GM20000 (cell line): ENCODE results near the gene RPL14.

Experiments
- DNase-seq: peaks from one replicate; pipeline ENCODE4 v3.0.0; 2012; ENCODE audit warnings: low spot score
- TF ChIP-seq, protein P1 (sequence below): IDR thresholded peaks from 2 replicates; pipeline ENCODE4 v1.5.1; 2012; ENCODE audit warnings: mild to moderate bottlenecking, control low read depth; ENCODE audit errors: extremely low read depth, missing control alignments

RPL14 gene

DNA sequence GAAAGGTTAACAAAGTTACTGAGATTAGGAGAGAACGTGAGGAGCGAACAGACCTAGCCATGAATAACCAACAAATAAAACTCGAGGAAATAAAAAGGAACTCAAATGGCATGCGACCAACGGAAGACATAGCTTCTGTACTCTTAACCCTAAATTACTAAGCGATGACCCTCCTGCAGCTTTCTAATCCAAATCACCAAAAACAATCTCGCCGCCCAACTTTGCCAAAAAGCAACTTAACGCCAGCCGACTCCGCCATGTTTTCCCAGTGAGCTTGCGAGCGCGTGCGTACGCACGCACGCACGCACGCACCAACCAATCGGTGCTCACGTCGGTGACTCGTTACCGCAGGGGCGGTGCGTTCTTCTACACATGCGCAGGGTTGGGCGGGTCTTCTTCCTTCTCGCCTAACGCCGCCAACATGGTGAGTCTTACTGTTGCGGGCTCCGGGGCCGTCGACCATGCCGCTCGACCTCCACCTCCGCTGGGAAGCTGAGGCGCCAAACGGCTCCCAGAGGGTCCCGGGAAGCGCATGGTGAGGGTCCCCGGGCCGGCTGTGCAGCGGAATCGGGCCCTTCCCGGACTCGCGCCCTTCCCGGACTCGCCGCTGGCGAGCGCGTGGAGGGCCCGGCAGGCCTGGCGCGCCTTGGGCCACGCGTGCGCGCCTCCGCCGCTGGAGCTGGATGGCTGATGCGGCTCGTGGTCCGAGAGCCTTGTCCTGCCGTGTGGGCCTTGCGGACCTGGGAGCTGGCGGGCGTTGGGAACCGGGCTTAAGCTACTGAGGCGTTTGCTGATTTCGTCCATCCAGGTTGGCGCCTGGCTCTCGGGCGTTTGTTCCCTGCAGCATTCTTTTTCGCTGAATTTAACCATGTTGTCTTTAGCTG is at the start of gene RPL14:
Gene RPL14, plus strand, starts transcription at position 400 of the 884 bp plus-strand sequence. Its CDS starts 133 bp downstream, at position 533.
- TF ChIP-seq, protein P1, sequence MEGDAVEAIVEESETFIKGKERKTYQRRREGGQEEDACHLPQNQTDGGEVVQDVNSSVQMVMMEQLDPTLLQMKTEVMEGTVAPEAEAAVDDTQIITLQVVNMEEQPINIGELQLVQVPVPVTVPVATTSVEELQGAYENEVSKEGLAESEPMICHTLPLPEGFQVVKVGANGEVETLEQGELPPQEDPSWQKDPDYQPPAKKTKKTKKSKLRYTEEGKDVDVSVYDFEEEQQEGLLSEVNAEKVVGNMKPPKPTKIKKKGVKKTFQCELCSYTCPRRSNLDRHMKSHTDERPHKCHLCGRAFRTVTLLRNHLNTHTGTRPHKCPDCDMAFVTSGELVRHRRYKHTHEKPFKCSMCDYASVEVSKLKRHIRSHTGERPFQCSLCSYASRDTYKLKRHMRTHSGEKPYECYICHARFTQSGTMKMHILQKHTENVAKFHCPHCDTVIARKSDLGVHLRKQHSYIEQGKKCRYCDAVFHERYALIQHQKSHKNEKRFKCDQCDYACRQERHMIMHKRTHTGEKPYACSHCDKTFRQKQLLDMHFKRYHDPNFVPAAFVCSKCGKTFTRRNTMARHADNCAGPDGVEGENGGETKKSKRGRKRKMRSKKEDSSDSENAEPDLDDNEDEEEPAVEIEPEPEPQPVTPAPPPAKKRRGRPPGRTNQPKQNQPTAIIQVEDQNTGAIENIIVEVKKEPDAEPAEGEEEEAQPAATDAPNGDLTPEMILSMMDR, result no peak
- DNase-seq, result peak; percentile 95

DNA sequence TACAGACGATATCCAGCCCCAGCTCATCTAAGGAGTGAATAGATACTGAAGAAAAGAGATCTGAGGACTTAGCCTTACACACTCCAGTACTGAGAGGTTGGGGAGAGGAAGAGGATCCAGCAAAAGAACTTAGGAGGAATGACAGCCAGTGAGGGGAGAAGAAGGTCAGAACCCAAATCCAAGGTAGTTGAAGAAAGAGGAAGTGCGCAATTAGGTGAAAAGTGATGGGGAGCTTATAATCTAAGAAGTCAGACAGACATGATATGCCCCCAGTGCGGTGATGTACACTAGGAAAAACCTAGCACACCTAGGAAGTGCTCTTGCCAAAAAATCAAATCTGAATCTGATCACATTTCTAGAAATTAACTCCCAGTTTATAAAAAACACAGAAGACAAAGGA is 49.5 kb upstream of the RPL14 start:
- DNase-seq, result no peak
- TF ChIP-seq, protein P1, result no peak

DNA sequence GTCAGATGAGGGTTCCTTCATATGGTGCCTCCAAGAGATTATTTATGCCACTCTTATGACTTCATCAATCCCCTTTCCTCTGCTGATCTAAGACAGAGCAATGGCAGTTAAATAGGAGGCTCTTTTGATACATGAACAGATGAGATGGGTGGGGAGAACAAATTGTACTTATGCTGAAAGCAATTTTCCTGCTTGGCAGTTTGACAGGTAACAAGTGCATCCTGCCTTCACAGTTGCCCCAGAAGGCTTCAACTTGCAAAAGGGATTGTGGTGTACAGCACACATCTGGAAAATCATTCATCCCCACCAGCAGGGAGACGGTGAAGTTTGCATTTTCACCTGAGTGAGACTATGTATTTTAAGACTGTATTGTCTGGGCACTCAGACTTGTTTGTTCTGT is 42.9 kb upstream of the RPL14 start:
- TF ChIP-seq, protein P1, result no peak
- DNase-seq, result no peak

DNA sequence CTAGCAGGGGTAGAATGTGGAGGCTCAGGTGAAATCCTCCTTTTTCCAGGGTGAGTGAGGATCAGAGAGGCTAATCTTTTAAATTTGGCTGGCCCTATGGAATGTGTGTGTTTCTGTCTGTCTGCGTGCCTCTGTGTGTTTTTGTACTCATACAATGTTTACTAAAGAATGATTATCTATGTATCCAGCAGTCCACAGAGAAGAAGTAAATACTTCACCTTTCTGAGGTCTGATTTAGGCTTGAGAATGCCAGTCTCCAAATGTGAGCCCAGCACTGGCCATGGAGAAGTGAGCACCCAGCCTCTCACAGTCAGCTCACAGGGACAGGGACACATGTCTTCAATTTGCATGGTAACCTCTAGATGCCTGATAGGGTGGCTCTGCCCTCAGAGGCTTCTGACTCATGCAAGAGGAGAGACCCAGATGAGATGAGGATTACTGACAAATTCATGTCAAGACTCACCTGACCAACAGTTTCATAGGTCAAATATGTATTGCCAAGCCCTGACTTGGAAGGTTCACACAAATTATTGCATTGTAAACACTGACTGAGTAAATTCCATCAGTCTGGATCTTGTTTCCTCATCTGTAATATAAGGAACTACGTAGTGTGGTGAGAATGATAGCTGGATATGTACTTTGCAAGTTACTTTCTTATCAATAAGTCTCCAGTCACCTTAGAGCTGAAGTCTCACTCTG is 39.1 kb upstream of the RPL14 start:
- DNase-seq, result no peak
- TF ChIP-seq, protein P1, result no peak

DNA sequence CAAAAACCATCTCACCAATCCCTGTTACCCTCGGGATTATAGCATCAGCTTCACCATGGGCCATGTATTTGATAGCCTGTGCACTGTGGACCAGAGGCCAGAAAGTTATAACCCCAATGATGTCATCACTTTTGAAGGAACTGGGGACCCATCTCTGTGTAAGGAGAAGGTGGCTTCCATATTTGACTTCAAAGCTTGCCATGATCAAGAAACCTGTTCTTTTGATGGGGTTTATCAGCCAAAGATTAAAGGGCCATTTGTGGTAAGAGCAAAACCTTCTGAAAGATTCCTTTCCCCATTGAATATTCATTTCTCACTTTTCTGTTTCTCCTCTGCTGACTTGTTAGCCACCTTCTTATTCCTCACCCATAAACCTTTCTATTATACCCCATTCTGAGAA is 34.3 kb upstream of the RPL14 start:
- TF ChIP-seq, protein P1, result no peak
- DNase-seq, result no peak

DNA sequence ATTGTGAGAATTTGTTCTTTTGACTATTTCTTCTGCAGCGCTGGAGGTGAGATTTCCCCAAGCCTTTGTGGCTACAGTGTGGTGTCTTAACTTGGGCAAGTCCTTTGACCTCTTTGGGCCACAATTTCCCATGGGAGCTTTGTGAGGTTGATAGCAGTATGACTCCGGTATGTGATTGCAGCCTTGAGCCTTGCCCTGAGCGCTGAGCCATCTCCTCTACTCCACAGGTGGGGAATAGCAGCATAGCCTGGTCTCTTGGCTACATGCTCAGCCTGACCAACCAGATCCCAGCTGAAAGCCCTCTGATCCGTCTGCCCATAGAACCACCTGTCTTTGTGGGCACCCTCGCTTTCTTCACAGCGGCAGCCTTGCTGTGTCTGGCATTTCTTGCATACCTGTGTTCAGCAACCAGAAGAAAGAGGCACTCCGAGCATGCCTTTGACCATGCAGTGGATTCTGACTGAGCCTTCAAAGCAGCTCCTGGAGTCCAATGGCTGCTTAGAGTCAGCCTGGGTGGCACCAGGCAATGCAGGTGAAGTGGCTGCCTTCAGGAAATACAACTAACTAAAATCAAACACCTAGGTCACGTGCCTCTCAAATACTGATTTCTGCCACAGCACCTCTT is 30.0 kb upstream of the RPL14 start:
- TF ChIP-seq, protein P1, result no peak

DNA sequence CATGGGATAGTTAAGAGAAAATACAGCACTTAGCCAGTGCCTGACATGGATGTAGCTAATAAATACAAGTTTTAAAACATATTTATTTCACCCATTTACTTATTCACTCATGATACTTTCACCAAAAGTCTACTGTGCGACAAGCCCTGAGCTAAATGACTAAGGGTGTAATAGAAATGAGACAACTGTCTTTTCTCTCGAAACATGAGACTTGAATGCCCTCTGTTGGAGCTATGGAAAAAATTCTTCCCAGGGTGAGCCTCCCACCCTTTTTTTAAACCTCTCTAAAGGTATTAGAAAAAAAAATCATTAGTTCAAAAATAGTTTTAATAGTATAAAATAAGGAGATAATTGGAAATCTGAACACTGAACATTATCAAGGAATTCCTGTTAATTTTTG is 24.3 kb upstream of the RPL14 start:
- DNase-seq, result no peak
- TF ChIP-seq, protein P1, result no peak

More for the DNA sequence above, 30.0 kb upstream of the RPL14 start:
- DNase-seq, result no peak
